Measurements from ENCODE around the gene ADM2.

DNA sequence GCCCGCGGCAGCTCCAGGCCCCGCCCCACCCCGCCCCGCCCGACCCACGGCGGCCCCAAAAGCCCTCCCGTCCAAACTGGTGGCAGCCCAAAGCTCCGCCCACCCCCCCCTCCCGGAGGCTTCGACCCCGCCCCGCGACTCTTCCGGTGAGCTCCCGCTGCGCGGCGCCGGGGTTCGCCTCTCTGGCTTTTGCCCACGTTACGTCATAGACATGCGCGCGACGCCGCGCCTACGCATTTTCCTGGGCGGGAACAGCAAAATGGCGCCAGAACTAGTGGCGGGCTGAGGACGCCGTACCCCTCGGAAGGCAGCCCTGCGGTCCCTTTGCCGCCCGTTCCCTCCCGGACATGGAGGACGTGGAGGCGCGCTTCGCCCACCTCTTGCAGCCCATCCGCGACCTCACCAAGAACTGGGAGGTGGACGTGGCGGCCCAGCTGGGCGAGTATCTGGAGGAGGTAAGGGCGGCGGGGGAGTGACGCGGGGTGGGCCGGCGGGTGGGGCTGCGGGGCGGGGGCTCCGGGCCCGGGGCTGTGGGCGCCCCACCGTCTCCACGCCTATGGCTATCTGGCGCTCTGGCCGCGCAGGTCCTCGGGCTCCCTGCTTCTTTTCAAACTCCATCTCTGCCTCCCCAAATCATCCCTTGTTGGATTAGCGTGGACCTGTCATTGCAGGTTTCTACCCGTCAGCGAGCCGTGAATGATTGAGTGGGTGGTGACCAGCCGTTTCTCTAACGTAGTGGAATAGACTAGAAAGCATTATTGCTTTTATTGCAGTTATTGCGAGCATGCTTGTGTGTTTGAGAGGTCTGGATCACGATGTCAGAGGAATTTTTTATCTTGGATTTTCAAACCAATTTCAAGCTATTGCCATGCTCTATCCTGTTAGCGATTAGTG is 26.9 kb downstream of the ADM2 start, which contains the start of gene NCAPH2:
- TF ChIP-seq, protein P1, sequence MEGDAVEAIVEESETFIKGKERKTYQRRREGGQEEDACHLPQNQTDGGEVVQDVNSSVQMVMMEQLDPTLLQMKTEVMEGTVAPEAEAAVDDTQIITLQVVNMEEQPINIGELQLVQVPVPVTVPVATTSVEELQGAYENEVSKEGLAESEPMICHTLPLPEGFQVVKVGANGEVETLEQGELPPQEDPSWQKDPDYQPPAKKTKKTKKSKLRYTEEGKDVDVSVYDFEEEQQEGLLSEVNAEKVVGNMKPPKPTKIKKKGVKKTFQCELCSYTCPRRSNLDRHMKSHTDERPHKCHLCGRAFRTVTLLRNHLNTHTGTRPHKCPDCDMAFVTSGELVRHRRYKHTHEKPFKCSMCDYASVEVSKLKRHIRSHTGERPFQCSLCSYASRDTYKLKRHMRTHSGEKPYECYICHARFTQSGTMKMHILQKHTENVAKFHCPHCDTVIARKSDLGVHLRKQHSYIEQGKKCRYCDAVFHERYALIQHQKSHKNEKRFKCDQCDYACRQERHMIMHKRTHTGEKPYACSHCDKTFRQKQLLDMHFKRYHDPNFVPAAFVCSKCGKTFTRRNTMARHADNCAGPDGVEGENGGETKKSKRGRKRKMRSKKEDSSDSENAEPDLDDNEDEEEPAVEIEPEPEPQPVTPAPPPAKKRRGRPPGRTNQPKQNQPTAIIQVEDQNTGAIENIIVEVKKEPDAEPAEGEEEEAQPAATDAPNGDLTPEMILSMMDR (conservative IDR thresholded peaks at IDR 0.05): no peak
- no peak for TF ChIP-seq EZH2 (IDR thresholded peaks at IDR 0.05; ENCODE audit: low read depth)
